LoVo (cell line): ENCODE measurements around the gene ZNF248.

Source experiments
- DNase-seq: peaks from one replicate; pipeline ENCODE4 v3.0.0-alpha.2; 2016; ENCODE audit warnings: low spot score

The ZNF248 gene

GRCh38 chr10:37821237-37821636 lies 36.2 kb downstream of the ZNF248 start:
- DNase-seq: no peak

GRCh38 chr10:37819797-37820196 lies 37.6 kb downstream of the ZNF248 start:
- no peak for DNase-seq

- no peak for DNase-seq
These were observed 41.1 kb downstream of the ZNF248 start for GRCh38 chr10:37816290-37816689.

- no peak for DNase-seq
These were observed 43.6 kb downstream of the ZNF248 start for GRCh38 chr10:37813763-37814162.

- DNase-seq: no peak
These were observed 45.1 kb downstream of the ZNF248 start for GRCh38 chr10:37812290-37812689.

GRCh38 chr10:37803269-37803668 lies 54.1 kb downstream of the ZNF248 start:
- no peak for DNase-seq

- DNase-seq: no peak
These were observed 55.9 kb downstream of the ZNF248 start for GRCh38 chr10:37801557-37801956.

GRCh38 chr10:37794305-37794976 lies 63.0 kb downstream of the ZNF248 start:
- DNase-seq: no peak

GRCh38 chr10:37789590-37789989 lies 67.8 kb downstream of the ZNF248 start:
- no peak for DNase-seq

- DNase-seq: no peak
These were observed 72.7 kb downstream of the ZNF248 start for GRCh38 chr10:37784678-37785077.

GRCh38 chr10:37780536-37780935 lies 76.9 kb downstream of the ZNF248 start:
- DNase-seq: no peak

- no peak for DNase-seq
These were observed 80.4 kb downstream of the ZNF248 start for GRCh38 chr10:37777056-37777455.

GRCh38 chr10:37775612-37776011 lies 81.8 kb downstream of the ZNF248 start:
- no peak for DNase-seq

GRCh38 chr10:37774351-37774750 lies 83.1 kb downstream of the ZNF248 start:
- no peak for DNase-seq

GRCh38 chr10:37765216-37765615 lies 92.2 kb downstream of the ZNF248 start:
- DNase-seq: no peak

GRCh38 chr10:37763132-37763531 lies 94.3 kb downstream of the ZNF248 start:
- no peak for DNase-seq

- no peak for DNase-seq
These were observed 95.1 kb downstream of the ZNF248 start for GRCh38 chr10:37762287-37762686.

GRCh38 chr10:37760817-37761216 lies 96.6 kb downstream of the ZNF248 start:
- DNase-seq: no peak

- no peak for DNase-seq
These were observed 99.3 kb downstream of the ZNF248 start for GRCh38 chr10:37758074-37758473.

- peak; percentile 23 for DNase-seq
These were observed 102.7 kb downstream of the ZNF248 start for GRCh38 chr10:37754538-37755323.

- DNase-seq: no peak
These were observed 105.0 kb downstream of the ZNF248 start for GRCh38 chr10:37752334-37752875.

GRCh38 chr10:37748170-37748569 lies 109.2 kb downstream of the ZNF248 start:
- no peak for DNase-seq

- DNase-seq: no peak
These were observed 110.3 kb downstream of the ZNF248 start for GRCh38 chr10:37747081-37747480.
